ENCODE measurements around the gene SOX6.

Gene SOX6

DNA sequence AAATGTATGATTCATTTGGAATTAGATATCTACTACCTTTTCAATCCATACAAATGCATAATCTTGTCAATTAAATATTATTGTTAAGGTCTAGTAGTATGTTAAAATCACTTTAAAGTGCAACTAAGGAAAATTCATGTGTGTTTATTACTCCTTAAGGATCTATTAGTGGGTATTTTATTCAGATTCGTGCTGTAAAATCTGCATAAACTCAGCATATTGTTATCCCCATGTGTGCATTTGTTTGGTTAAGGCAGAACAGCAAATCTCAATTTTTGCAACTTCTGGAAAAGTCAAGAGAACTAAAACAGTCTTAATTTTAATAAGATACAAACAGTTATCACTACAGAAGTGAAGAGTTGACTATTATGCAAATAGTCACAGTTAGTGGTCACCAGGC is 234.5 kb downstream of the SOX6 start:
- no peak for DNase-seq (ENCODE audit: extremely low read depth, insufficient read length)
- no peak overlapping the region for H3K4me3 ChIP-seq (replicated peaks; ENCODE audit: low read depth, low read length)
- no peaks in the 10 kb centered on the region for H3K27me3 ChIP-seq (replicated peaks; ENCODE audit: control insufficient read depth, insufficient read depth, low read length)
- no peaks in the 10 kb centered on the region for H3K36me3 ChIP-seq (ENCODE audit: control insufficient read depth, insufficient read depth, low read length)
- TF ChIP-seq, protein P1, sequence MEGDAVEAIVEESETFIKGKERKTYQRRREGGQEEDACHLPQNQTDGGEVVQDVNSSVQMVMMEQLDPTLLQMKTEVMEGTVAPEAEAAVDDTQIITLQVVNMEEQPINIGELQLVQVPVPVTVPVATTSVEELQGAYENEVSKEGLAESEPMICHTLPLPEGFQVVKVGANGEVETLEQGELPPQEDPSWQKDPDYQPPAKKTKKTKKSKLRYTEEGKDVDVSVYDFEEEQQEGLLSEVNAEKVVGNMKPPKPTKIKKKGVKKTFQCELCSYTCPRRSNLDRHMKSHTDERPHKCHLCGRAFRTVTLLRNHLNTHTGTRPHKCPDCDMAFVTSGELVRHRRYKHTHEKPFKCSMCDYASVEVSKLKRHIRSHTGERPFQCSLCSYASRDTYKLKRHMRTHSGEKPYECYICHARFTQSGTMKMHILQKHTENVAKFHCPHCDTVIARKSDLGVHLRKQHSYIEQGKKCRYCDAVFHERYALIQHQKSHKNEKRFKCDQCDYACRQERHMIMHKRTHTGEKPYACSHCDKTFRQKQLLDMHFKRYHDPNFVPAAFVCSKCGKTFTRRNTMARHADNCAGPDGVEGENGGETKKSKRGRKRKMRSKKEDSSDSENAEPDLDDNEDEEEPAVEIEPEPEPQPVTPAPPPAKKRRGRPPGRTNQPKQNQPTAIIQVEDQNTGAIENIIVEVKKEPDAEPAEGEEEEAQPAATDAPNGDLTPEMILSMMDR (IDR thresholded peaks at IDR 0.05; ENCODE audit: insufficient read depth, low read length, poor library complexity, severe bottlenecking), result no peak

DNA sequence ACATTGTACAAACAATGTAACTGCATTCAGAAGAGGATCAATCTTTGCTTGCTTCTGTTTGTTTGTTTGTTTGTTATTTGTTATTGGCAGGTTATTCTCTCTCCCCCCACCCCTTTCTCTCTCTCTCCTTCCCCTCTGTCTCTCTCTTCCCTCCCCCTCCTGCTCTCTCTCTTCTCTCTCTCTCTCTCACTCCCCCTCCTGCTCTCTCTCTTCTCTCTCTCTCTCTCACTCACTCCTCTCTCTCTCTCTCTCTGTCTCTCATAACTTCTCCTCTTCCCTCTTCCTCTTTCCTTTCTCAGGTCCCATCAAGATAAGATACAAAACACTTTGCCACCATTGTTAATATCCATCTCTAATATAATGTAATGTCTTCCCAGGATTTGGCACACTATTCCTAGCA is 236.3 kb downstream of the SOX6 start:
- TF ChIP-seq, protein P1 (IDR thresholded peaks at IDR 0.05; ENCODE audit: insufficient read depth, low read length, poor library complexity, severe bottlenecking), result no peak
- no peak for DNase-seq (ENCODE audit: extremely low read depth, insufficient read length)
- Histone ChIP-seq H3K4me3 (replicated peaks; ENCODE audit: low read depth, low read length) (no peak overlapping the region), H3K36me3 (ENCODE audit: control insufficient read depth, insufficient read depth, low read length) (no peaks in the 10 kb centered on the region), H3K27me3 (replicated peaks; ENCODE audit: control insufficient read depth, insufficient read depth, low read length) (no peaks in the 10 kb centered on the region)

DNA sequence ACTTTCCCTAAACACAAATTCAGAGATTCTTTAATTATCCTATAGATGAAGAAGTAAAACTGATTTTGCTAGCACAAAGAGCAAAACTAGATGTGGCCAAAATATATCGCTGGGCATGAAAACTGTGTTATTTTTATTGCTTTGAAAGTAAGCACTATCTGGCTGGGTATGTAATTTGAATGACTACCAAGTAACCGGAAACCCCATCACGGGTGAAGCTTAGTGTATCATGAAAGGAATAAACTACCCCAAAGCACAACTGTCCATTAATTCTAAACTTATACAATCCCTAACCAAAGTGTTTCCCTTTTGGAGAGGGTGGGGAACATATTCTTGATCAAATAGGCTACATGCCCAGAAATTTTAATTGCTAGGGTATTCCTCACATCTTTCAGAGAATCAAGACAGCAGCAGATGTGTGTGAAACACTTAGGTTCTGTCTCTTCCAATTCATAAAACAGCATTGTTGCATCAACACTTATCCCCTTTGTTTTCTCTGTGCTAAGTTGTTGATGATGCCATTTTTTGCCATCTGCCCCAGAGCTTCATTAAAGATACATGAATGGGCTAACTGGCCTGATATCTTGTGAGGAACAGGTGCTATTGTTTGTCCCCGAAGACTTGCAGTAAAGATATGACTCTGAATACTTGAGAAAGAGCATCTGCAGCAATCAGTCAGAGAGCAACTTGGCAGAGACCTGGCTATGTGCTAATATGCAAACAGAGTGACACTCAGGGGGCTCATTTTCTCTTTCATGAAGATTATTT is 238.2 kb downstream of the SOX6 start:
- Histone ChIP-seq H3K4me3 (replicated peaks; ENCODE audit: low read depth, low read length) (no peak overlapping the region), H3K27me3 (replicated peaks; ENCODE audit: control insufficient read depth, insufficient read depth, low read length) (no peaks in the 10 kb centered on the region), H3K36me3 (ENCODE audit: control insufficient read depth, insufficient read depth, low read length) (no peaks in the 10 kb centered on the region)
- TF ChIP-seq, protein P1 (IDR thresholded peaks at IDR 0.05; ENCODE audit: insufficient read depth, low read length, poor library complexity, severe bottlenecking), result no peak
- DNase-seq (ENCODE audit: extremely low read depth, insufficient read length), result no peak

DNA sequence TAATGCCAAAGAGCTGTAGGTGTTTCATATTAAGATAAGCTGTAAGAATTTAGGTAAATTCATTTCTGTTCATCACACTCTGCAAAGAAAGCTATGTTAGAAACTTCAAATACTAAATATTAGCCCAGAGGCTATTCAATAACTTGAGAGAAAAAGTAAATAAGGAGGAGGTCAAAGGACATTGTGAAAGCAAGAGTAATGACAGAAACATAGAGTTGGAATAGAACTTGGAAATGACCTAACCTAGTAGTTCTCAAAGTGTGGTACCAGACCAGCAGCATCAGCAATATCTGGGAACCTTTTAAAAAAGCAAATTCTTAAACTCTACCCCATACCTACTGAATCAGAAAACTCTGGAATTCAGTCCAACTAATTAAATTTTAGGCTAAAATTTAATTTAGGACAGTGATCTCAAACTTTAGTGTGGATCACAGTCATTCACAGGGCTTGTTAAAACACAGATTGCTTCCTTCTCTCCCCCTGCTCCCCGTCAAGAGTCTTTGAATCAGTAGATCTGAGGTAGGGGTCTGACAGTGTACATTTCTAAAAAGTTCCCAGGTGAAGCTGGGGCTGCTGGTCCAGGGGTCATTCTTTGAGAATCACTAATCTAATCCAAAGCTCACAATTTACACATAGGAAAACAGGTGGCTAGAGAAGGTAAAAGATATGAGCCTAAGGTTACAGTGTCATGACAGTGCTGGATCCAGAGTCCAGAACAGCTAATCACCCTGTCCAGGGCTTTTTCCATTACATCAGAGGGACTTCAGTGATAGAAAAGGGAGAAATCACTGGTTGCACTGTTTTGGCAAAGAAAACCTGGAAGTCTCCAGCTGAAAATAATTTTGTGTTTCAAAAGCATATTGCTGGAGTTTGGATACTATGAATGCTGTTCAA is 241.1 kb downstream of the SOX6 start:
- Histone ChIP-seq H3K4me3 (replicated peaks; ENCODE audit: low read depth, low read length) (no peak overlapping the region), H3K27me3 (replicated peaks; ENCODE audit: control insufficient read depth, insufficient read depth, low read length) (no peaks in the 10 kb centered on the region), H3K36me3 (ENCODE audit: control insufficient read depth, insufficient read depth, low read length) (no peaks in the 10 kb centered on the region)
- TF ChIP-seq, protein P1 (IDR thresholded peaks at IDR 0.05; ENCODE audit: insufficient read depth, low read length, poor library complexity, severe bottlenecking), result no peak
- DNase-seq (ENCODE audit: extremely low read depth, insufficient read length), result no peak

DNA sequence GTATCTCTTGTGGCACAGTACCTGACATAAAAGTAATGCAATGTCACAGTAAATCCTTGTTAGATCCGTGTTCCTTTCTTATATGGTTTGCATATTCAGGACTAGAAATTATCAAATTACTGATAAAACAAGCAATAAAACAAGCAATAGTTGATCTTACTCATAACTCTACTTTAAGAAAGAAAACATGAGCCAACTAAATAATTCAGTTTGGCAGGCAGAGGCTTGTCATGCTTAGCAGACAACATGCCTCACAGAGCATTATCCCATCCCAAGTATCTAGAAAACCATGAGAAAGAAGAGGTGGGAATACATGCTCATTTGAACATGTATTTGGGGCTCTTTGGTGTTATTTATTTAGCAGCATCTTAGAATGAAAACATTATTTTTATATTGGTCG is 241.9 kb downstream of the SOX6 start:
- no peak for DNase-seq (ENCODE audit: extremely low read depth, insufficient read length)
- TF ChIP-seq, protein P1 (IDR thresholded peaks at IDR 0.05; ENCODE audit: insufficient read depth, low read length, poor library complexity, severe bottlenecking), result no peak
- H3K27me3 ChIP-seq (replicated peaks; ENCODE audit: control insufficient read depth, insufficient read depth, low read length), result no peaks in the 10 kb centered on the region
- no peak overlapping the region for H3K4me3 ChIP-seq (replicated peaks; ENCODE audit: low read depth, low read length)
- no peaks in the 10 kb centered on the region for H3K36me3 ChIP-seq (ENCODE audit: control insufficient read depth, insufficient read depth, low read length)

All from GM06990 (cell line).